Stomach smooth muscle (tissue), 2 donors: ENCODE results near the gene PTH2R.
"Not testable (repeated sequence)": the region's sequence is repeated elsewhere in the genome, so short reads cannot be mapped to it uniquely, and the experiment has no call there.

Experiments
- H3K27ac ChIP-seq: one replicate; pipeline ENCODE4 v1.7.0; 2013; ENCODE audit warnings: mild to moderate bottlenecking, low read length, inconsistent platforms
- H3K27me3 ChIP-seq, 2 donors: one replicate each; pipeline ENCODE4 v1.7.0; 2013; ENCODE audit warnings: low read length in 2 of 2; ENCODE audit not compliant: insufficient read depth in 2 of 2, control insufficient read depth in 1 of 2
- H3K36me3 ChIP-seq, 2 donors: one replicate each; pipeline ENCODE4 v1.7.0; 2013; ENCODE audit warnings: low read length in 2 of 2; ENCODE audit not compliant: control insufficient read depth in 2 of 2, insufficient read depth in 2 of 2
- H3K4me1 ChIP-seq: one replicate; pipeline ENCODE4 v1.7.0; 2013; ENCODE audit warnings: low read length; ENCODE audit not compliant: control insufficient read depth, insufficient read depth
- H3K4me3 ChIP-seq, 2 donors: one replicate each; pipeline ENCODE4 v1.7.0; 2013; ENCODE audit warnings: low read length in 2 of 2
- H3K9ac ChIP-seq, 2 donors: one replicate each; pipeline ENCODE4 v1.7.0; 2013; ENCODE audit warnings: low read length in 2 of 2, mild to moderate bottlenecking in 1 of 2
- H3K9me3 ChIP-seq, 2 donors: one replicate each; pipeline ENCODE4 v1.7.0; 2013; ENCODE audit warnings: low read length in 2 of 2; ENCODE audit not compliant: control insufficient read depth in 2 of 2
- donor health status: healthy.
- donor health status: Pancreatic carcinoma.

The PTH2R gene

DNA sequence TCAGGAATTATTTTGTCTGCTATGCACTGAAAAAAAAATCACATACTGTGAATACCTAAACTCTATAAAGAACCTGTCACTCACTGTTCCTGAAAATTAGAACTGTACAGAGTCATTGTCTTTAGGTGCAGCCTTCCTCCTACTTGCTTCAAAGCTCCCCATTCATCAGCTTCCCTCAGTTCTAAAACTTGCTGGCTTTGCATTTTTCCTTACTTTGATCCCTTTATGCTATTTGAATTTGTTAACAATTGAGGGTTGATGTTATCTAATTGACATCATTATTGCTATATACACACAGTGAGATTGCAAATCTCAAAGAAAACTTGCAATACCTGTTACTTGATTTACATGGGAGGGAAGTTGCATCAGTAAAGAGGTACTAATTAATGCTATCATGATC is 48.3 kb downstream of the PTH2R start:
- Histone ChIP-seq H3K4me1 (no peaks in the 10 kb centered on the region), H3K36me3 (no peaks in the 10 kb centered on the region), H3K9me3 (no peaks in the 10 kb centered on the region), H3K4me3 (no peak overlapping the region), H3K27ac (no peak overlapping the region), H3K9ac (no peak overlapping the region), H3K27me3 (no peaks in the 10 kb centered on the region)

DNA sequence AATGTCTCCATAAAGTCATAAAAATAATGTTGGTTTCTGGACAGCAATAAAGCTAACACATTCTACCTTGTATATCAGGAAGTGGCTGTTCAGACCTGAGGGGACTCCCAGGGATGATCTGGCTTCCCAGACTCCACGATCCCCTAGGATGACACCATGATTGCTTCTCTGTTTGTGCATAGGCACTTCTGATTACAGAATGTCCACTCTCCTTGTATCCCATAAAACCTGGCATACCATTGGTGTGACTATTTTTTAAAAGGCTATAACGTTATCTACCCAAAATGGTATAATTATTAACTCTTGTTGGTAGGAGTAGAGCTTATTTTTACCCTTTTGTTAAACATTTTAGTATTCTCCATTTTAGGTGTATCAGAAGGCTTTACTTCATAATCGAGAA is 57.1 kb downstream of the PTH2R start:
- no peaks in the 10 kb centered on the region for H3K9me3 ChIP-seq
- H3K27me3 ChIP-seq, result no peaks in the 10 kb centered on the region
- no peaks in the 10 kb centered on the region for H3K4me1 ChIP-seq
- H3K4me3 ChIP-seq, result no peak overlapping the region
- no peaks in the 10 kb centered on the region for H3K36me3 ChIP-seq
- H3K9ac ChIP-seq, result no peak overlapping the region
- no peak overlapping the region for H3K27ac ChIP-seq

DNA sequence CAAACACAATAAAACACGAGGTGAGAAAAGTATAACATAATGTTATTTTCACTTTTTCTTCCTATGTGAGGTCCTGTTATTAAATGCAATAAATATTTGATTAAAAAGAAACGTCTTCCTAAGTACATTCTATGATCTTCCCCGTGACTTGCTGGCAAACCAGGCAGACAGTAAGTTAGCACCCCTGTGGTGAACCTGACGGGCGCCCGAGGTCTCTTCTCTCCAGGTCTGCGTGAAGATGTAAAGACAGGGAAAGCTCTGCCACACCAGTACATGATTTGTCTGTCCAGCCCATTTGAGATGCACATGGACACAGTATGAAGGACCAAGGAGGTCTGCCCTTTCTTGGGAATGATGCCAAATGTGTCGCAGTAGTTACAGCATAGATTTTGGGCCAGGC is 57.6 kb downstream of the PTH2R start:
- Histone ChIP-seq H3K27me3 (no peaks in the 10 kb centered on the region), H3K27ac (no peak overlapping the region), H3K9me3 (no peaks in the 10 kb centered on the region), H3K9ac (no peak overlapping the region), H3K4me3 (no peak overlapping the region), H3K36me3 (no peaks in the 10 kb centered on the region), H3K4me1 (no peaks in the 10 kb centered on the region)

DNA sequence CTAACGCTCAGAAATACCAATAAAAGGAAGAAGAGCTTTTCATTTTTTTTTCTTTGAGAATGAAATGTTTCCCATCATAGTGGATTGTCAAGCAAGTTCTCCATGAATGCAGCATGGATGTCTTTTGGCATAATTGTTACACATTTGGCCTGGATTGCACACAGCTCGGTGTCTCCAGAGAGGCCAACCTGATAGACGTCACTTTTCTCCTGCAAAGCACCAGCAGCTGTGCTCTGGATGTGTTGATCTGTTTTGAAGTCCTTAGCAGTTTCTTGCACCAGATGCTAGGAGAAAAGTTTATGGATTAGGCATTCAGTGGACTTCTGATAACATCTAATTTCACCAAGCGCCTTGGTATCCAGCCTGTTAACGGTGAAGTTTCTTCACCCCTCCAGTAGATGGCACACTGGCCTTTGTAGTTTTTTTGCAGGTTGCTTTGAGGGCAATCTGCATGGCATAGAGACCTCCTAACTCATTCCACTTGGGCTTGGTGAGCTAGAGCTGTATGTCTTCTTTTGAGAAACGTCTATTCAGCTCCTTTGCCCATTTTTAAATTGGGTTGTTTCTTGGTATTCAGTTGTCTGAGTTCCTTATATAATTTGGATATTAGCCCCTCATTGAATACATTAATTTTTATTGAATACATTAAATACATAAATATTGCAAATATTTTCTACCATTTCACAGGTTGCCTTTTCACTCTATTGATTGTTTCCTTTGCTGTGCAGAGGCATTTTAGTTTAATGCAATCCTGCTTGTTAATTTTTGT is 59.7 kb downstream of the PTH2R start:
- no peaks in the 10 kb centered on the region for H3K4me1 ChIP-seq
- H3K9ac ChIP-seq, result no peak overlapping the region
- no peak overlapping the region for H3K4me3 ChIP-seq
- H3K36me3 ChIP-seq, result no peaks in the 10 kb centered on the region
- H3K27me3 ChIP-seq, result no peaks in the 10 kb centered on the region
- H3K27ac ChIP-seq, result no peak overlapping the region
- no peaks in the 10 kb centered on the region for H3K9me3 ChIP-seq

DNA sequence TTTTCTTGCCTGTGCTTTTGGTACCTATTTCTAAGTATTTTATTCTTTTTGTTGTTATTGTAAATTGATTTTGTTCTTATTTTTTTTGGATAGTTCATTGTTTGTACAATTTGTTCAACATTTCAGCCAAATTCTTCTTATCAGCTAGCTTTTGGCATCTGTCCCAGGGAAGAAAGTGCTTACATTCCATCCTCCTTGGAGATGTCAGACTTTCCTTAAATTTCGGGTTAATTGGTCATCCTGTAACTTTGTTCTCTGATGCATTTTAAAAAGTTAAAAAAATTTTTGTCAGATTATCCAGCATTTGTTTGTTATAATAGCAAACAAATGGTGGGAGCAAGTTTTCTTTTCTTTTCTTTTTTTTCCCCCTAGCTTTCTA is 60.3 kb downstream of the PTH2R start:
- H3K36me3 ChIP-seq, result no peaks in the 10 kb centered on the region
- no peak overlapping the region for H3K27ac ChIP-seq
- no peak overlapping the region for H3K9ac ChIP-seq
- H3K9me3 ChIP-seq, result no peaks in the 10 kb centered on the region
- H3K27me3 ChIP-seq, result no peaks in the 10 kb centered on the region
- no peak overlapping the region for H3K4me3 ChIP-seq
- no peaks in the 10 kb centered on the region for H3K4me1 ChIP-seq

DNA sequence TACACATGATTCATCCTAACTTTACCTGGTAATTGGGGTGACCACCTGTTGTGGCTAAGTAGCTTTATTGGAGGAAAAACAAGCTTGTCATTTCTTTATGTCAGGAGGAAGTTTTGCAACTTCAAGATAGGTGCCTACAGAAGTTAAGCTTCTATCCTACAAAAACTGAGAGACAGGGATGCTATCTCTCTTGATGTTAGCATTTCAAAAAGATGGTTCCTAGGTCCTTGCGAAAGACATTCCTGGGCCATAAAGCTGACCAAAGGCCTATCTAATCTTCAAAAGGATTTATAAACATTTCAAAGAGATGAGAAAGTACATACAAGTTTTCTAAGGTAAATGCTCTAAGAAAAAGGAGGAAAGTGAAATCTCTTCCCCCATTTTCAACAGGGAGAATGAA is 61.0 kb downstream of the PTH2R start:
- no peak overlapping the region for H3K9ac ChIP-seq
- no peak overlapping the region for H3K4me3 ChIP-seq
- H3K9me3 ChIP-seq, result no peaks in the 10 kb centered on the region
- H3K27me3 ChIP-seq, result no peaks in the 10 kb centered on the region
- H3K36me3 ChIP-seq, result no peaks in the 10 kb centered on the region
- H3K27ac ChIP-seq, result no peak overlapping the region
- H3K4me1 ChIP-seq, result no peaks in the 10 kb centered on the region

DNA sequence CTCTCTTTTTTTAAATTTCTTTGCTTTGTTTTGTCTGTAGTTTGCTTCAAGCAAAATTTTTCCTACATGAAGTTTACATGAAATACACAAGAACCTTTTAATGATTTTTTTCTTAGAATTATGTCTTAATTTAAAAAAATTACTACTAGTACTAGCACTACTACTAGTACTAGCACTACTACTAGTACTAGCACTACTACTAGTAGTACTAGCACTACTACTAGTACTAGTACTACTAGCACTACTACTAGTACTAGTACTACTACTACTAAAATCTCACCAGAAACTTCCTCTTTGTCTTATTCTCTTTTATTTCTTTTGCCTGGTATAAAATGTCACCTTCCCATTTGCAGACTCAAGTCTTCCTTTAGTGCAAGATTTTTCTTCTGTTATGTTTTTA is 71.1 kb downstream of the PTH2R start:
- no peaks in the 10 kb centered on the region for H3K27me3 ChIP-seq
- H3K27ac ChIP-seq, result no peak overlapping the region
- H3K36me3 ChIP-seq, result no peaks in the 10 kb centered on the region
- H3K9ac ChIP-seq, result no peak overlapping the region
- H3K4me3 ChIP-seq, result no peak overlapping the region
- no peaks in the 10 kb centered on the region for H3K4me1 ChIP-seq
- H3K9me3 ChIP-seq, result peaks cover 0 to 2% of the 10 kb centered on the region in 2 donors

DNA sequence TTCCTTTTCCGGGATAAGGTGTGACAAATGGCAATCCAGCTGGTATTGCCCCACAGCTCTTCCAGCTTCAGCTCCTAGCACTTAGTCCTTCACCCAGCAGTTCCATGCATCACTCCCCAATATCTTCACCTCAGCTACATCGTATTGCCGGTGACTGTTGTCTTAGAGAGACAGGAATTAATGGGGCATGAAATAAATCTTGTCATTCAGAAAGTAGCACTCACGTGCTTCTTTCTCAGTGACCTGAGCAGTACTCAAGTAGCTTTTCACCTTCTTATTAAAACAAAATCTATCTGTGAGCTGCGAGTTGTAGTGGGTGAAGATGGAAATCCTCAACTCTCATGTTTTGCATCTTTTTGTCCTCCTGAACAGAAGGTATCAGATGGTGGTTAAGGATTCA is 72.8 kb downstream of the PTH2R start:
- Histone ChIP-seq H3K27ac (no peak overlapping the region), H3K9ac (no peak overlapping the region), H3K9me3 (peaks cover 0 to 2% of the 10 kb centered on the region in 2 donors), H3K27me3 (no peaks in the 10 kb centered on the region), H3K4me3 (no peak overlapping the region), H3K4me1 (no peaks in the 10 kb centered on the region), H3K36me3 (no peaks in the 10 kb centered on the region)

DNA sequence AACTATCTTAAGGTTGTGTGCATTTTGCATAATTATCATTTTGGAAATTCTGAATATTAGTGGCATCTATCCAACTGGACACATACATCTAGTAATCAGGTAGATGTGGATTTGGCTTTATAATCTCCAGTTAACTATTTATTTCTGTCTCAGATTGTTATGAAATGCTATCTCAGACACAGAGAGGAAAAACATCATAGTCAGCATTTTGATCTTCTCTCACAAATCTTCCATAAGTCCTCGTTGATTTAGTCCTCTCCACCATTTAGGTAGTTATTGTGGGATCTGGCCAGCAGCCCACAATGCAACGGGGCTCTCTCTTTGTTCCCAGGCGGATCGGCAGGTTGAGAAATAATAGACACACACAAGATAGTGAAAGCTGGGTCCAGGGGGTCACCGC is 75.4 kb downstream of the PTH2R start:
- not testable (repeated sequence) for H3K4me3 ChIP-seq, H3K9me3 ChIP-seq, H3K36me3 ChIP-seq, H3K9ac ChIP-seq, H3K27me3 ChIP-seq, H3K27ac ChIP-seq, H3K4me1 ChIP-seq

DNA sequence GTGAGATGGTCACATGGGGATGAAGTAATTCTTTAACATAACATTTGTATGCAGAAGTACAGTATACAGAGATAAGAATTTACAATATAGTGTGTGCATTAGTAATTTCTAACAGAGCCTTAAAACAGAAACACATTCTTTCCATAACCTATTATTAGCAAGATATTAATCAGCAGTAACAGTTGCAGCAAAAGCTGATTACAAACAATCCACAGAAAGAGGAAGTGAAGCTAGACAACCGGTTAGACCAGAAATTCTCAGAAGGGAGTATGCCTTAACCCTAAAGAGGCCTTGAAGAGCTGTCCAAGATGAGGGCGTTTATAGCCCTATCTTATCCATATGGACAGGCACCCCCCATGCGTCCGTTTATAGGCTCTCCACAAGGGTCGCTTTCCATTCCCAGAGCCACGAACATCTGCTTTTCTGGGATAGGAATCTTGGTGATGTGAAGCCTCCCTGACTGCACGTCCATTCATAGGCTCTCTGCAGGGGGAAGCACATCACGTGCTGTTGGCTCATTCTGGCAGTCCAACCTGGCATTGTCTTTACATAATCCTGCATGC is 75.9 kb downstream of the PTH2R start:
- H3K4me1 ChIP-seq, H3K9ac ChIP-seq, H3K36me3 ChIP-seq, H3K27me3 ChIP-seq, H3K4me3 ChIP-seq, H3K9me3 ChIP-seq, H3K27ac ChIP-seq: not testable (repeated sequence)

DNA sequence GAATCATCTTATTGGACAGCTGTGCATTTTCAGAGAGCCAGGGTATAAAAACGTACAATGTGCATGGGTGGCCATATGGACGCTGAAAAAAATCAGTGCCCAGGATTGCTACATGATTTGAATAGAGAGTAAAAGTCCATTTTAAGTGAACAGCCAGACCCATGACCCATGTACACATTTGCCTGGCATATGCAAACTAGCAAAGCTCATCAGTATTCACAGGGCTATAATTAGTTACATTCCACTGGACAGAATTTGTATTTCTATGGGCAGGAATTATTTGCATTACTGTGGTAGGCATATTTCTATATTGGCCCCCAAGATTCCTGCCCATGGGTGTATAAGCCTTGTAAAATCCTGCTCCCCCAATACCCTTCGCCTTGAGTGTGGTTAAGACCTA is 78.8 kb downstream of the PTH2R start:
- Histone ChIP-seq H3K9me3 (peaks cover 3 to 4% of the 10 kb centered on the region in 2 donors), H3K27ac (no peak overlapping the region), H3K9ac (no peak overlapping the region), H3K4me1 (no peaks in the 10 kb centered on the region), H3K36me3 (no peaks in the 10 kb centered on the region), H3K4me3 (no peak overlapping the region), H3K27me3 (no peaks in the 10 kb centered on the region)
